ENCODE data around the gene MAMDC2.

The MAMDC2 gene

DNA sequence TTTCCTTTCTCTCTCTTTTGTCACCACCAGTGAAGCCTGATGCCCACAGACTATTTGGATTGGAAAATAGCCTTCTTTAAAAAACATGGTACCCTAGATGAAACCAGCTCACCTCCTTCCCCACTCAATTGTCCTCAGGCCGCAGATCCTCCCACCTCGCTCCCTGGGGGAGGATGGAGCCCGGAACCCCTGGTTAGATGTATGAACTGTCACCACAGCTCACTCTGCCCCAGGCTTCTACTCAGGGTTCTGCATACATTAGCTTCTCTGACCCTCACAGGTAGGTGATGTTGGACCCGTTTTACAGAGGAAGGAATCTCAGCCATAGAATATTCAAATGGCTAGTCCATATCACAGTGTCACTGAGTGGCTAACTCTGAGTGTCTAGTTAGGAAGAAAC is 1.8 kb downstream of the MAMDC2 start:
- TF ChIP-seq, protein P1, sequence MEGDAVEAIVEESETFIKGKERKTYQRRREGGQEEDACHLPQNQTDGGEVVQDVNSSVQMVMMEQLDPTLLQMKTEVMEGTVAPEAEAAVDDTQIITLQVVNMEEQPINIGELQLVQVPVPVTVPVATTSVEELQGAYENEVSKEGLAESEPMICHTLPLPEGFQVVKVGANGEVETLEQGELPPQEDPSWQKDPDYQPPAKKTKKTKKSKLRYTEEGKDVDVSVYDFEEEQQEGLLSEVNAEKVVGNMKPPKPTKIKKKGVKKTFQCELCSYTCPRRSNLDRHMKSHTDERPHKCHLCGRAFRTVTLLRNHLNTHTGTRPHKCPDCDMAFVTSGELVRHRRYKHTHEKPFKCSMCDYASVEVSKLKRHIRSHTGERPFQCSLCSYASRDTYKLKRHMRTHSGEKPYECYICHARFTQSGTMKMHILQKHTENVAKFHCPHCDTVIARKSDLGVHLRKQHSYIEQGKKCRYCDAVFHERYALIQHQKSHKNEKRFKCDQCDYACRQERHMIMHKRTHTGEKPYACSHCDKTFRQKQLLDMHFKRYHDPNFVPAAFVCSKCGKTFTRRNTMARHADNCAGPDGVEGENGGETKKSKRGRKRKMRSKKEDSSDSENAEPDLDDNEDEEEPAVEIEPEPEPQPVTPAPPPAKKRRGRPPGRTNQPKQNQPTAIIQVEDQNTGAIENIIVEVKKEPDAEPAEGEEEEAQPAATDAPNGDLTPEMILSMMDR (IDR thresholded peaks at IDR 0.05; ENCODE audit: insufficient read depth, low read length, poor library complexity, severe bottlenecking) = no peak
- Histone ChIP-seq H3K36me3 (ENCODE audit: control insufficient read depth, insufficient read depth, low read length) (no peaks in the 10 kb centered on the region), H3K27me3 (replicated peaks; ENCODE audit: control insufficient read depth, insufficient read depth, low read length) (peaks cover 2% of the 10 kb centered on the region; the same call in 1 of the 2 replicates), H3K4me3 (replicated peaks; ENCODE audit: low read depth, low read length) (no peak overlapping the region)
- DNase-seq (ENCODE audit: extremely low read depth, insufficient read length) = no peak

DNA sequence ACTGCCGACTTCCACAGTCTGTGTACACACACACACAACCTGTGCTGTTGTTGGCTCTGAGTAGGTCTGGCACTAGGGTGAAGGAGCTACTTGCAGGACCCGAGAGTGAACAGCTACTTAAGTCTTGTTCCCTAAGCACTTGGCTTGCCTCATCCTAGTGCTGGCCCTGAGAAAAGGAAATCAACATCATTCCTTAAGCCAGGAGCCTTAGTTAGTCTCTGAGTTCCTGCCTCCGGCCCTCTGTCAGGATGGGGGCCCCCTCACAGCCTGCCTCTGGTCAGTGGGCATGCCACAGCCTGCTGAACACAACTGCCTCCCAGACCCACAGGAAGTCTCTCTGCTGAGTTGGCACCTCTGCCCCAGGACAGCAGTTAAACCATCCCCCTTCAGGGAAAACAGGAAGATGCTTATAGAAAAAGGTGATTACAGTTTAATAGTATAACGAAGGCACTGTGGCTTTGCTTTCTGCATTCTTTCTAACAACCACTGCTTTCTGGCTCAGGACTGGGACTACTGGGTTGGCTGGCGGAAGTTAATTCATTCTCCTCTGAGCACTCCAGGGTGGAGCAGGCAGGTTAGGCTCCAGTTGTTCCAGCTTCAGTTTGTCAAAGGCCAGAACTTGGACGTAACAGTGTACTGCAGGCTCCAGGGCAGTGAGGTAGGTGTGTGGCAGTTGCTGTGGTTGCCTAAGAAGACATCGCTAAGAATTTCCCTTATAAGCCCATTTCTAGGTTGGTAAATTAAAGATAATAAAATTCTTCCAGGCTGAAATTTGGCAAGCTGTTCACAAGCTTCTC is 2.8 kb downstream of the MAMDC2 start:
- H3K27me3 ChIP-seq (replicated peaks; ENCODE audit: control insufficient read depth, insufficient read depth, low read length) = peaks cover 2% of the 10 kb centered on the region; the same call in 1 of the 2 replicates
- no peak for DNase-seq (ENCODE audit: extremely low read depth, insufficient read length)
- TF ChIP-seq, protein P1 (IDR thresholded peaks at IDR 0.05; ENCODE audit: insufficient read depth, low read length, poor library complexity, severe bottlenecking) = no peak
- H3K4me3 ChIP-seq (replicated peaks; ENCODE audit: low read depth, low read length) = no peak overlapping the region
- no peaks in the 10 kb centered on the region for H3K36me3 ChIP-seq (ENCODE audit: control insufficient read depth, insufficient read depth, low read length)

DNA sequence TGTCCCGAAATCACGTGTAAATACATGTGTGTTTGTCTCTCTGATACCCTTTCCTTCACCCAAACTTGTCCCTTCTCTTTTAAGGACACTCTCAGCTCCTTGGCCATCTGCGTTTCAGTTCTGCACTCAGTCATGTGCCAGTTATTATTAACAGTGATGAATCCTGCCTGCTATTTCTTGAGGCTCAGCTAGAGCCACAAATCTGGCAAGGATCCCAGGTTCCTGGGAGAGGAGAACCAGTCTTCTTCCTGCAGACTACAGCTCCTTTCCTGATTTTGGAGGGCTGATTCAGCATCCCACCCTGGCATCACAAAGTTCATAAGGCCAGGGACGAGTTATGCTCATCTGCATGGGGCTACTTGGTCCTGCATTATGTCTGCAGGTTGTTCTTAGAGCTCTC is 5.6 kb downstream of the MAMDC2 start:
- H3K36me3 ChIP-seq (ENCODE audit: control insufficient read depth, insufficient read depth, low read length) = no peaks in the 10 kb centered on the region
- H3K4me3 ChIP-seq (replicated peaks; ENCODE audit: low read depth, low read length) = no peak overlapping the region
- TF ChIP-seq, protein P1 (IDR thresholded peaks at IDR 0.05; ENCODE audit: insufficient read depth, low read length, poor library complexity, severe bottlenecking) = no peak
- H3K27me3 ChIP-seq (replicated peaks; ENCODE audit: control insufficient read depth, insufficient read depth, low read length) = peaks cover 2% of the 10 kb centered on the region
- DNase-seq (ENCODE audit: extremely low read depth, insufficient read length) = no peak

DNA sequence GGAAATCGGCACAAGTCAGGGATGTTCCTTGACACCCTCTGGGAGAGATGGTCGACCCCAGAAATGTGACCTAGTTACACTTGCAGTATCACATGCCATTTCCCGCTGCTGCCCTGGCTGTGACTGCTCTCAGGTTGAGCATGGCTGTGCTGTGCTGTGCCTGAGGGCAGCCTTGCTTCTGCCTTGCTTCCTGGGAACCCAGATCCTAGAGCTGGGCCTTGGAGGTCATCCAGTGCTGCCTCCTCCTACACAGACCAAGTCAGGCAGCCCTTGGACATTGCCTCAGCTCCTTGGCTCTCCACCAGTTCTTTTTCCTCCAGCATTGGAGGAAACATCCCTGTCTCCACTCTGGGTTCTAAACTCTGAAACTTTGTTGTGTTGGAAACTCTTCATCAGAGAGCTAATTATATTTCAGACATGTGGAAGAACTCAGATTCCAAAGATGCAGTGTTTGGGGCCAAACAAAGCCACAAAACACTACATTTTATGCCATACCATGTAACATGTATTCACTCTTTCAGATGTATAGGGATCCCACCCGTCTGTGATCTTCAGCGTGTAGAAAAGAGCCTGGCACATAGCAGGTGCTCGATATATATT is 6.1 kb downstream of the MAMDC2 start:
- TF ChIP-seq, protein P1 (IDR thresholded peaks at IDR 0.05; ENCODE audit: insufficient read depth, low read length, poor library complexity, severe bottlenecking) = no peak
- peaks cover 2% of the 10 kb centered on the region for H3K27me3 ChIP-seq (replicated peaks; ENCODE audit: control insufficient read depth, insufficient read depth, low read length)
- no peak overlapping the region for H3K4me3 ChIP-seq (replicated peaks; ENCODE audit: low read depth, low read length)
- no peak for DNase-seq (ENCODE audit: extremely low read depth, insufficient read length)
- H3K36me3 ChIP-seq (ENCODE audit: control insufficient read depth, insufficient read depth, low read length) = no peaks in the 10 kb centered on the region

DNA sequence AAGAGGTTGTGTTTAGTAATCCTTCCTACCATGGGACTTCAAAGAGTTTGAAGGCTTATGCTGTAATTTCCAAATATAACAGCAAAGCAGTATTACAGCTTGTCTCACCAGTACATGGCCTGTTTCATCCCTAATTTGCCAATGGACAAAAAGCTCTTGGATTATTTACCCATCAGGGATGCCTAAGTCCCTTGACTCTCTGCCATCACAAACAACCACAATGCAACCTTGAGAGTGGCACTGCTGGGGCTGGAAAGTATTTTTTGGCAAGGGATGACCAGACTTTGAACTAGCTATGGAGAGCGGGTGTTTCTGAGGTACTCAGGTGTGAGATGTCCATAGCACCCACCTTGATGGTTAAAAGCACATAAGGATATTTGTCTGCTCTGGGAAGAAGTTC is 9.1 kb downstream of the MAMDC2 start:
- TF ChIP-seq, protein P1 (IDR thresholded peaks at IDR 0.05; ENCODE audit: insufficient read depth, low read length, poor library complexity, severe bottlenecking) = no peak
- Histone ChIP-seq H3K4me3 (replicated peaks; ENCODE audit: low read depth, low read length) (no peak overlapping the region), H3K27me3 (replicated peaks; ENCODE audit: control insufficient read depth, insufficient read depth, low read length) (peaks cover 2% of the 10 kb centered on the region), H3K36me3 (ENCODE audit: control insufficient read depth, insufficient read depth, low read length) (no peaks in the 10 kb centered on the region)
- DNase-seq (ENCODE audit: extremely low read depth, insufficient read length) = no peak
